ENCODE data around the gene GALR1.

DNA sequence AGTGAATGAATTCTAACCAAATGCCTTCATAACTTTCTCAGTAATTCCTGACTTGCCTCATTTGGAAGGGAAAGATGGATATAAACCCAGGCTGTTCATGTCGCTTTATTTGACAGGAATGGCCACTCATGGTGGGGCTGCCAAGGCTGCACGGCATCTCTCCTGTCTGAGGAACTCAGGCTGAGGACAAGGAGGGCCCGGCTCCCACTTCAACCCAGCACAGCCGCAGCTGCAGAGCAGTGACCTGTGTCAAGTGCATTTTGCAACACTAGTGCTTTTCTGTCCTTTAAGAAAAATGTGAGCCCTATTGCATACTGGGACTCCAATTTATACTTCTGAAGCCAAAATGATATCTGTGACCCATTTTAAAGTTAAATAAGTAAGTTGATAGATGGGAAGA is 45.8 kb upstream of the GALR1 start:
- TF ChIP-seq EZH2 (IDR thresholded peaks at IDR 0.05; ENCODE audit: insufficient read depth, poor library complexity, severe bottlenecking) (no peak), EZH2phosphoT487 (IDR thresholded peaks at IDR 0.05; ENCODE audit: insufficient read depth, low read depth) (no peak)

Measured in GM23248 (cell line).